Hepatocyte (in vitro differentiated cells): ENCODE measurements around the gene ANO6.

ENCODE experiments used
- EZH2 ChIP-seq: fragments of 200-600 bp; sonication (generic); IDR thresholded peaks from 2 replicates; pipeline ENCODE4 v1.6.1; 2016; ENCODE audit warnings: antibody characterized with exemption, mild to moderate bottlenecking, borderline replicate concordance
- EZH2phosphoT487 ChIP-seq: fragments of 200-600 bp; sonication (generic); IDR thresholded peaks from one replicate; pipeline ENCODE4 v1.6.1; 2018; ENCODE audit warnings: antibody characterized with exemption, mild to moderate bottlenecking, low read depth, moderate library complexity; ENCODE audit not compliant: unreplicated experiment, severe bottlenecking
- TF ChIP-seq, protein P1 (sequence below): fragments of 200-600 bp; sonication (generic); IDR thresholded peaks from 2 replicates; pipeline ENCODE4 v1.5.1; 2016; ENCODE audit warnings: antibody characterized with exemption, mild to moderate bottlenecking; ENCODE audit not compliant: poor library complexity

DNA sequence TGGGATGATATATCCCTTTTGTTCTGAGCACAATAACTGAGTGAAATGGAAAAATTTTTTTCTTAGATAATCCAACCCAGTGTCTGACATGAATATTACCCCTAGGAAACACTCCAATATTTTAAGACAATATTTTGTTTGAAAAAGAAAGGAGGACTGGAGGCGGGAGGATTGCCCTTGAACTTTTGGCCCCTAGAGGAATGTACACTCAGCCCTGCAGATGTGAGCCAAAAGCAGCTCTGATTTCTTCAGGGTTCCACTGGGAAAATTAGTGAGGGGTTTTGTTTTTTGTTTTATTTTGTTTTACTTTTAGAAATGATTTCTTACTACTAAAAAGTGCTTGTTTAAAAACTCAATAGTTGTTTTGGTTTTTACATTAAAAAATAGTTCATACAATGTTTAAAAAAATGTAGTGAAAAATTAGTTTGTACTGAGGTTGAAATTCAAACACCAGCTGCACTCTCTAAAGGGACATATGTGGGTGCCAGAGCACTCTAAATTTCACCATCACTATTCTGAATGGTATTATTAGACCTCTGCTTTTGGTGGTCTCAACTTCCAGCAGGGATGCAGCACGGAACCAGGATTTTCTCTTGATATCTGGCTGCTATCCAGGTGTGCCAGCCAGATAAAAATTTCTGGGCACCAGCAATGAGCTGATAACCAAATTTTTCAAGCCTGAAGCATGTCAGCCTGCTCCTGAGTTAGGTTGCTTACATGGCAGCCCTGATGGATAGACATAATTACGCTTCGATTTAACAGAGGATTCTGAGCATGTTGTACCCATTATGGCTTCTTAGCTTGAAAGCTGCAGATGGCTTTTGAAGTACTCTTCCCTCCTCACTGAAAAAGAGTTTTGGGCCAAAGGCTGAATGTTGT lies 141.9 kb downstream of the ANO6 start:
- TF ChIP-seq, protein P1, sequence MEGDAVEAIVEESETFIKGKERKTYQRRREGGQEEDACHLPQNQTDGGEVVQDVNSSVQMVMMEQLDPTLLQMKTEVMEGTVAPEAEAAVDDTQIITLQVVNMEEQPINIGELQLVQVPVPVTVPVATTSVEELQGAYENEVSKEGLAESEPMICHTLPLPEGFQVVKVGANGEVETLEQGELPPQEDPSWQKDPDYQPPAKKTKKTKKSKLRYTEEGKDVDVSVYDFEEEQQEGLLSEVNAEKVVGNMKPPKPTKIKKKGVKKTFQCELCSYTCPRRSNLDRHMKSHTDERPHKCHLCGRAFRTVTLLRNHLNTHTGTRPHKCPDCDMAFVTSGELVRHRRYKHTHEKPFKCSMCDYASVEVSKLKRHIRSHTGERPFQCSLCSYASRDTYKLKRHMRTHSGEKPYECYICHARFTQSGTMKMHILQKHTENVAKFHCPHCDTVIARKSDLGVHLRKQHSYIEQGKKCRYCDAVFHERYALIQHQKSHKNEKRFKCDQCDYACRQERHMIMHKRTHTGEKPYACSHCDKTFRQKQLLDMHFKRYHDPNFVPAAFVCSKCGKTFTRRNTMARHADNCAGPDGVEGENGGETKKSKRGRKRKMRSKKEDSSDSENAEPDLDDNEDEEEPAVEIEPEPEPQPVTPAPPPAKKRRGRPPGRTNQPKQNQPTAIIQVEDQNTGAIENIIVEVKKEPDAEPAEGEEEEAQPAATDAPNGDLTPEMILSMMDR = no peak
- TF ChIP-seq EZH2phosphoT487 = no peak
- no peak for TF ChIP-seq EZH2
